Prostate gland (tissue), 2 donors: ENCODE measurements around the gene KRTAP10-5. TPM values are rescaled to one million over a fixed set of nuclear protein-coding genes. Genes with fewer than 3 reads are reported as not detected.

Experiments used
- DNase-seq: peaks from one replicate; pipeline ENCODE4 v3.0.0-alpha.2; 2019; ENCODE audit warnings: low spot score
- H3K27ac ChIP-seq, 2 donors: fragments of 200-600 bp; sonication (generic); 2 replicates each; pipeline ENCODE4 v1.5.1; 2017 to 2019
- H3K27me3 ChIP-seq: fragments of 200-600 bp; sonication (generic); replicated peaks from 2 replicates; pipeline ENCODE4 v1.5.1; 2019; ENCODE audit not compliant: insufficient read depth
- H3K36me3 ChIP-seq, 2 donors: fragments of 200-600 bp; sonication (generic); 1 replicate in 1 of 2; 2 replicates in 1 of 2; pipeline versions ENCODE4 v1.5.1 to v1.8.1; 2017 to 2019
- H3K4me1 ChIP-seq: fragments of 200-600 bp; sonication (generic); replicated peaks from 2 replicates; pipeline ENCODE4 v1.5.1; 2019
- H3K4me3 ChIP-seq, 2 donors: fragments of 200-600 bp; sonication (generic); 2 replicates each; pipeline ENCODE4 v1.5.1; 2017 to 2019
- H3K9me3 ChIP-seq: fragments of 200-600 bp; sonication (generic); 2 replicates; pipeline ENCODE4 v1.5.1; 2017
- CTCF ChIP-seq, 4 experiments: fragments of 200-600 bp in 2 of 4; fragments of 450-650 bp in 2 of 4; sonication (generic) in 2 of 4; IDR thresholded peaks; 1 replicate in 3 of 4; 2 replicates in 1 of 4; pipeline ENCODE4 v1.5.1; 2016 to 2019; ENCODE audit warnings: antibody characterized with exemption in 4 of 4, mild to moderate bottlenecking in 2 of 4, moderate library complexity in 2 of 4
- POLR2A ChIP-seq: fragments of 450-650 bp; IDR thresholded peaks from one replicate; pipeline ENCODE4 v1.6.1; 2016; ENCODE audit warnings: antibody characterized with exemption, mild to moderate bottlenecking
- POLR2AphosphoS5 ChIP-seq: sonication (generic); formaldehyde crosslinking; IDR thresholded peaks from one replicate; pipeline ENCODE4 v1.6.1; 2017; ENCODE audit warnings: antibody characterized with exemption
- WGBS: methylation state at CpG from one replicate; pipeline ENCODE4 v1.1.5; 2018; 5-methylcytosine and 5-hydroxymethylcytosine counted together
- intact Hi-C: fragments of 100-400 bp; cut with DNase I; formaldehyde crosslinking; loops from one replicate; pipeline ENCODE4 v1.14.2; 2022
- total RNA-seq, 2 donors: library from RNA; depleted of rRNA; stranded (reverse); fragments of >200 nt; gene quantifications; one replicate each; pipeline ENCODE4 v1.1.0, GENCODE V29; 2016

The KRTAP10-5 gene
- total RNA-seq, 2 donors from 2014 or later: not detected

DNA sequence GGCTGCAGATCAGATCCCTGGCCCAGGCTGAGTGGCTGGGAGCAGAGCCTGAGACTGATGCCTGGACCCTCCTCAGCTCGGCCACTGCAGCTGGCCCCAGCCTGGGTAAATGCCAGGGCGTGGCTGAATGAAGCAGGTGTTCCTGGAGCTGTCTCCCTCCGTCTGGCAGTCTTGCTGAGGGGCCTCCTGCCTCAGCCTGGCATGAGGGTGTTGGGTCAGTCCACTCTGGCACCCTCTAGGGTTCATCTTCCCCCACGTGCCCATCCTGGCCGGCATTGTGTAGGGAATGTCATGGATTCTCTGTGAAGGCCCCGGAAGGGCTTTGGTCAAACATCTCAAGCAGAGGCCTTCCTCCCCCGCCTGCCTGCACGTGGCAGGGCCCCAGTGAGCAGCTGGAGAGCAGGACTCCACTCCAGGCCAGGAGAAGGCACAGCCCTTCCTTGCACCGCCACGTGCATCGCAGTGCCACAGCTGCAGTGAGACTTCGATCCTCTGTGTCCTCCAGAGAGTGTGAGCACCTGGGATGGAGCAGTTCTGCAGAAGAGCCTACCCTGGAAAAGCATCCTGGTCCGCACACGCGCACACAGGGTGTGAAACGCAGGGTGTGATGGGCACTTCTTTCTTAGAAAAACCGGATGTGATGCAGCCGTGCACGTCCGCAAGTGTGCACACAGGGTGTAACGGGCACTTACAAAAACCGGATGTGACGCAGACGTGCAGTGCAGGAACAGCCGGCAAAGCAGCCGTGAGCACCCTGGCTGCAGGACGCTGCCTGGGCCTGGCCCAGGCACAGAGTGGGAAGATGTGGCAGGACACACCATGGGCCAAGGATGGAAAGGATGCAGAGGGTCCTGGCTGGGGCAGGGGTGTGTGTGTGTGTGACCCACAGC is 11.5 kb downstream of the KRTAP10-5 start:
- no peak for TF ChIP-seq POLR2A
- no peak for TF ChIP-seq CTCF (IDR thresholded peaks at IDR 0.05)
- no peak for TF ChIP-seq POLR2AphosphoS5
- Histone ChIP-seq H3K36me3 (no peaks in the 10 kb centered on the region), H3K27ac (no peak overlapping the region), H3K4me1 (no peaks in the 10 kb centered on the region), H3K4me3 (no peak overlapping the region), H3K27me3 (no peaks in the 10 kb centered on the region), H3K9me3 (no peaks in the 10 kb centered on the region)
- DNase-seq: no peak
- WGBS: 75% methylated on average over 25 of the region's 27 CpGs
- intact Hi-C loops: no loop called here

DNA sequence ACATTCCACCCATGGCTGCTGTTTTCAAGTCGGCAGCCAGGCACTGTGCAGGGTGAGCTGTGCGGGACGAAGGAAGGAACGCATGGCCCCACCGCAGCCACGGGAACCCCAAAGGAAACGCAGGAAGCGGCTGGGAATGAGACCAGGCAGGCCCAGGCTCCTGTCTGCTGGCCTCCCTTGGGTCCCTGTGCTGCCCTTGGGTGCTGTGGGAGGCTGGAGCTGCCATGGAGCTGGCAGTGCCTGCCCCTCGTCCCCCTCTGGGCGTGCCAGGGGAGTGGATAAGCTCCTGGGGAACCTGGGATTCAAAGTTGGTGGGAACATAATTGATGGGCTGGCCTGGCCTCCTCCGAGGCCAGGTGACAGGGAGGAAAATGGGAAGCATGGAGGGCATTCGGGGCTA is 12.1 kb downstream of the KRTAP10-5 start:
- no peak for TF ChIP-seq POLR2A
- no peak for TF ChIP-seq CTCF (IDR thresholded peaks at IDR 0.05)
- no peak for TF ChIP-seq POLR2AphosphoS5
- 77% methylated on average over 9 of the region's 12 CpGs for WGBS
- intact Hi-C loops: no loop called here

GRCh38 chr21:44567481-44568171 is 12.8 kb downstream of the KRTAP10-5 start:
- TF ChIP-seq CTCF (IDR thresholded peaks at IDR 0.05): no peak
- no peak for TF ChIP-seq POLR2A
- TF ChIP-seq POLR2AphosphoS5: no peak
- Histone ChIP-seq H3K4me1 (no peaks in the 10 kb centered on the region), H3K9me3 (no peaks in the 10 kb centered on the region), H3K36me3 (no peaks in the 10 kb centered on the region), H3K27me3 (no peaks in the 10 kb centered on the region), H3K27ac (no peak overlapping the region), H3K4me3 (no peak overlapping the region)
- WGBS: 90% methylated on average over 18 of the region's 18 CpGs
- intact Hi-C loops: no loop called here
- DNase-seq: no peak

More for the DNA sequence above, 12.1 kb downstream of the KRTAP10-5 start:
- Histone ChIP-seq H3K27ac (no peak overlapping the region), H3K9me3 (no peaks in the 10 kb centered on the region), H3K4me3 (no peak overlapping the region), H3K36me3 (no peaks in the 10 kb centered on the region), H3K27me3 (no peaks in the 10 kb centered on the region), H3K4me1 (no peaks in the 10 kb centered on the region)
- DNase-seq: no peak

GRCh38 chr21:44566403-44566802 is 14.0 kb downstream of the KRTAP10-5 start:
- H3K27ac ChIP-seq: no peak overlapping the region
- no peaks in the 10 kb centered on the region for H3K36me3 ChIP-seq
- TF ChIP-seq POLR2AphosphoS5 (no peak), CTCF (IDR thresholded peaks at IDR 0.05) (no peak), POLR2A (no peak)
- H3K27me3 ChIP-seq: no peaks in the 10 kb centered on the region
- WGBS: 64% methylated on average over 1 of the region's 1 CpG
- H3K9me3 ChIP-seq: no peaks in the 10 kb centered on the region
- no peak for DNase-seq
- intact Hi-C loops: no loop called here
- no peak overlapping the region for H3K4me3 ChIP-seq
- H3K4me1 ChIP-seq: no peaks in the 10 kb centered on the region
